ENCODE measurements around the gene GAST. TPM values are rescaled to one million over a fixed set of nuclear protein-coding genes. Genes with fewer than 3 reads are reported as not detected.

Gene GAST
- total RNA-seq, 1 experiment from 2014 or later, result not detected

GRCh38 chr17:41739661-41740352 is 27.7 kb downstream of the GAST start:
- peaks cover 32% of the 10 kb centered on the region for H3K27me3 Mint-ChIP-seq (ENCODE audit: low read depth)
- no peak overlapping the region; the same call in 1 of the 2 replicates for H3K14ac ChIP-seq (ENCODE audit: insufficient read depth, low read length)
- no peak overlapping the region for H2BK15ac ChIP-seq (ENCODE audit: low read depth, low read length)
- no peak overlapping the region for H4K91ac ChIP-seq (ENCODE audit: insufficient read length, low read depth, low read length)
- no peaks in the 10 kb centered on the region for H3K9me3 ChIP-seq (ENCODE audit: control insufficient read depth, low read depth, low read length)
- no peak overlapping the region for H3K4ac ChIP-seq (ENCODE audit: low read depth, low read length)
- H3K27ac ChIP-seq (ENCODE audit: insufficient read length, low read depth, low read length), result no peak overlapping the region
- peaks cover 4% of the 10 kb centered on the region; the same call in 1 of the 2 replicates for H3K27me3 ChIP-seq (ENCODE audit: insufficient read depth, low read length)
- H3K18ac ChIP-seq (ENCODE audit: insufficient read length, low read depth, low read length), result no peak overlapping the region
- no peak overlapping the region for H2BK120ac ChIP-seq (ENCODE audit: low read depth, low read length, poor library complexity, severe bottlenecking)
- H3K9ac ChIP-seq (ENCODE audit: extremely low read depth, insufficient read length, low read length), result no peak overlapping the region
- no peak overlapping the region for H2BK12ac ChIP-seq (ENCODE audit: insufficient read length, low read depth, low read length)
- no peak overlapping the region for H3K4me2 ChIP-seq (ENCODE audit: insufficient read depth, insufficient read length, low read length)
- no peak for DNase-seq
- H3K79me2 ChIP-seq (ENCODE audit: insufficient read depth, low read length), result no peaks in the 10 kb centered on the region
- H3K4me1 ChIP-seq (ENCODE audit: insufficient read depth, low read length), result no peaks in the 10 kb centered on the region
- no peak overlapping the region for H2AFZ ChIP-seq (ENCODE audit: low read length)
- no CpG with 5 or more reads among the region's 9 CpGs for WGBS (ENCODE audit: extremely low coverage, insufficient read length, low lambda C conversion rate)
- no peak overlapping the region; a peak in 1 of 5 replicates for H3K4me3 Mint-ChIP-seq
- H3T11ph ChIP-seq (ENCODE audit: low read length), result no peak overlapping the region
- TF ChIP-seq, protein P1, sequence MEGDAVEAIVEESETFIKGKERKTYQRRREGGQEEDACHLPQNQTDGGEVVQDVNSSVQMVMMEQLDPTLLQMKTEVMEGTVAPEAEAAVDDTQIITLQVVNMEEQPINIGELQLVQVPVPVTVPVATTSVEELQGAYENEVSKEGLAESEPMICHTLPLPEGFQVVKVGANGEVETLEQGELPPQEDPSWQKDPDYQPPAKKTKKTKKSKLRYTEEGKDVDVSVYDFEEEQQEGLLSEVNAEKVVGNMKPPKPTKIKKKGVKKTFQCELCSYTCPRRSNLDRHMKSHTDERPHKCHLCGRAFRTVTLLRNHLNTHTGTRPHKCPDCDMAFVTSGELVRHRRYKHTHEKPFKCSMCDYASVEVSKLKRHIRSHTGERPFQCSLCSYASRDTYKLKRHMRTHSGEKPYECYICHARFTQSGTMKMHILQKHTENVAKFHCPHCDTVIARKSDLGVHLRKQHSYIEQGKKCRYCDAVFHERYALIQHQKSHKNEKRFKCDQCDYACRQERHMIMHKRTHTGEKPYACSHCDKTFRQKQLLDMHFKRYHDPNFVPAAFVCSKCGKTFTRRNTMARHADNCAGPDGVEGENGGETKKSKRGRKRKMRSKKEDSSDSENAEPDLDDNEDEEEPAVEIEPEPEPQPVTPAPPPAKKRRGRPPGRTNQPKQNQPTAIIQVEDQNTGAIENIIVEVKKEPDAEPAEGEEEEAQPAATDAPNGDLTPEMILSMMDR (conservative IDR thresholded peaks at IDR 0.05), result no peak
- no peak overlapping the region for H3K56ac ChIP-seq (ENCODE audit: insufficient read length, low read depth, low read length)
- no peaks in the 10 kb centered on the region for H3K36me3 Mint-ChIP-seq (ENCODE audit: insufficient read depth in 1 of 3, low read depth in 3 of 3)
- H4K8ac ChIP-seq (replicated peaks; ENCODE audit: insufficient read length, low read depth, low read length), result no peak overlapping the region
- H4K5ac ChIP-seq (ENCODE audit: insufficient read length, low read depth, low read length), result no peak overlapping the region
- no peaks in the 10 kb centered on the region for H4K20me1 ChIP-seq (ENCODE audit: control insufficient read depth, insufficient read depth, insufficient read length)
- no peak overlapping the region for H2BK20ac ChIP-seq (ENCODE audit: low read depth, low read length, poor library complexity, severe bottlenecking)
- no peak overlapping the region for H2BK5ac ChIP-seq (ENCODE audit: insufficient read length, low read length)
- 0 out of 7 replicates have a peak overlapping the region, but pooled peaks of 1 of the 3 experiments have one; percentile 42 for H3K27ac Mint-ChIP-seq
- peaks cover 10 to 32% of the 10 kb centered on the region in 2 experiments for H3K4me1 Mint-ChIP-seq
- H2AK5ac ChIP-seq (ENCODE audit: insufficient read length, low read length), result no peak overlapping the region
- no peaks in the 10 kb centered on the region for H3K79me1 ChIP-seq (ENCODE audit: insufficient read depth, low read depth, low read length, poor library complexity, severe bottlenecking)
- H3K9me3 Mint-ChIP-seq, result no peaks in the 10 kb centered on the region
- peaks cover 1% of the 10 kb centered on the region for H3K23me2 ChIP-seq (ENCODE audit: insufficient read length, low read depth, low read length, poor library complexity, severe bottlenecking)
- H3K23ac ChIP-seq (ENCODE audit: insufficient read length, low read depth, low read length), result no peak overlapping the region
